Gastrocnemius medialis (tissue), 4 donors: ENCODE results near the gene PI4K2B. TPM values are rescaled to one million over a fixed set of nuclear protein-coding genes. Genes with fewer than 3 reads are reported as not detected.
"Not testable (repeated sequence)": the region's sequence is repeated elsewhere in the genome, so short reads cannot be mapped to it uniquely, and the experiment has no call there.

ENCODE experiments used
- ATAC-seq, 2 donors: fragments of 150-250 bp; one replicate each; pipeline ENCODE4 v1.9.1; 2016
- DNase-seq, 2 donors: peaks; one replicate each; pipeline ENCODE4 v3.0.0-alpha.2; 2019
- H3K27ac ChIP-seq, 4 donors: fragments of 200-600 bp; sonication (generic); 1 replicate in 1 of 4; 2 replicates in 3 of 4; pipeline ENCODE4 v1.5.1; 2016 to 2018; ENCODE audit warnings: mild to moderate bottlenecking in 2 of 4, moderate library complexity in 1 of 4
- H3K27me3 ChIP-seq, 3 donors: fragments of 200-600 bp; sonication (generic) in 2 of 3; 1 replicate in 1 of 3; 2 replicates in 2 of 3; pipeline versions ENCODE4 v1.5.1 to v1.6.0; 2016 to 2019; ENCODE audit warnings: mild to moderate bottlenecking in 1 of 3, moderate library complexity in 1 of 3
- H3K36me3 ChIP-seq, 2 donors: fragments of 200-600 bp; sonication (generic) in 1 of 2; one replicate each; pipeline ENCODE4 v1.5.1; 2017 to 2018
- H3K4me1 ChIP-seq, 2 donors: fragments of 200-600 bp; sonication (generic) in 1 of 2; one replicate each; pipeline ENCODE4 v1.5.1; 2016 to 2017; ENCODE audit warnings: mild to moderate bottlenecking in 2 of 2
- H3K4me3 ChIP-seq, 4 donors: fragments of 200-600 bp; sonication (generic) in 3 of 4; 1 replicate in 1 of 4; 2 replicates in 3 of 4; pipeline ENCODE4 v1.5.1; 2016 to 2019; ENCODE audit warnings: mild to moderate bottlenecking in 2 of 4
- H3K9me3 ChIP-seq, 3 donors: fragments of 200-600 bp; sonication (generic) in 2 of 3; 1 replicate in 1 of 3; 2 replicates in 2 of 3; pipeline ENCODE4 v1.5.1; 2016 to 2019
- POLR2A ChIP-seq, 2 donors: fragments of 450-650 bp; IDR thresholded peaks; one replicate each; pipeline ENCODE4 v1.6.1; 2017; ENCODE audit warnings: antibody characterized with exemption in 2 of 2, mild to moderate bottlenecking in 2 of 2, moderate library complexity in 2 of 2
- in situ Hi-C, 4 donors: fragments of 200-750 bp; cut with MboI; loops; one replicate each; pipeline versions ENCODE4 v1.15.0 to v1.8.0; 2017; ENCODE audit warnings: low sequenced_read_pairs in 4 of 4
- intact Hi-C: fragments of 100-400 bp; cut with DNase I; formaldehyde crosslinking; loops from one replicate; pipeline ENCODE4 v1.15.1; 2023; ENCODE audit warnings: low total_unique reads
- total RNA-seq, 4 donors: library from RNA; depleted of rRNA; stranded (reverse); fragments of >200 nt; gene quantifications; one replicate each; pipeline versions ENCODE4 v1.1.0 to v1.2.3, GENCODE V29; 2016
- TF ChIP-seq, protein P1 (sequence below), 5 experiments: fragments of 450-650 bp in 3 of 5; fragments of 200-600 bp in 2 of 5; sonication (generic) in 2 of 5; IDR thresholded peaks in 4 of 5; conservative IDR thresholded peaks in 1 of 5; 1 replicate in 4 of 5; 2 replicates in 1 of 5; pipeline ENCODE4 v1.5.1; 2016 to 2019; ENCODE audit warnings: antibody characterized with exemption in 5 of 5, mild to moderate bottlenecking in 3 of 5, moderate library complexity in 3 of 5

The PI4K2B gene
- total RNA-seq, 4 donors from 2014 or later: 0.92 to 3.6 (median 3.0) TPM

DNA sequence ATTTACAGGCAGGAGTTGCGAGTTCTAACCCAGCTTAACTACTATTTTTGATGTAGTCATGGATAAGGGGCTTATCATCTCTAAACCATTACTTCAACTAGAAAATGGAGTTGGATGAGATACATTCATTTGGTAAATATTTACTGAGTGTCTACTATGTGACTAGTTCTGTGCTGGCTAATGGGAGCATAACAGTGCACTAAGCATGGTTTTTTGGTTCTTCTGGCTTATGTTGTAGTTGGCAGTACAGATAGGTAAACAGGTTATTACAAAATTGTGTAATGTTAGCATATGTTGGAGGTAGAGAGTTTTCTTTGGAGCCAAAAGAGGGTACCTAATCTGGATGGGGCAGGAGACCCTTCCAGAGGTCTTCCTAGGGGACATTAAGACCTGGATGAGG, 25.8 kb upstream of the PI4K2B start:
- Histone ChIP-seq H3K27ac (no peak overlapping the region), H3K4me1 (no peaks in the 10 kb centered on the region), H3K4me3 (no peak overlapping the region), H3K27me3 (no peaks in the 10 kb centered on the region), H3K36me3 (no peaks in the 10 kb centered on the region), H3K9me3 (no peaks in the 10 kb centered on the region)
- ATAC-seq (no peak), DNase-seq (no peak)
- in situ Hi-C loops: no loop called here
- intact Hi-C loops: no loop called here
- no peak for TF ChIP-seq POLR2A (IDR thresholded peaks at IDR 0.05)
- TF ChIP-seq, protein P1, sequence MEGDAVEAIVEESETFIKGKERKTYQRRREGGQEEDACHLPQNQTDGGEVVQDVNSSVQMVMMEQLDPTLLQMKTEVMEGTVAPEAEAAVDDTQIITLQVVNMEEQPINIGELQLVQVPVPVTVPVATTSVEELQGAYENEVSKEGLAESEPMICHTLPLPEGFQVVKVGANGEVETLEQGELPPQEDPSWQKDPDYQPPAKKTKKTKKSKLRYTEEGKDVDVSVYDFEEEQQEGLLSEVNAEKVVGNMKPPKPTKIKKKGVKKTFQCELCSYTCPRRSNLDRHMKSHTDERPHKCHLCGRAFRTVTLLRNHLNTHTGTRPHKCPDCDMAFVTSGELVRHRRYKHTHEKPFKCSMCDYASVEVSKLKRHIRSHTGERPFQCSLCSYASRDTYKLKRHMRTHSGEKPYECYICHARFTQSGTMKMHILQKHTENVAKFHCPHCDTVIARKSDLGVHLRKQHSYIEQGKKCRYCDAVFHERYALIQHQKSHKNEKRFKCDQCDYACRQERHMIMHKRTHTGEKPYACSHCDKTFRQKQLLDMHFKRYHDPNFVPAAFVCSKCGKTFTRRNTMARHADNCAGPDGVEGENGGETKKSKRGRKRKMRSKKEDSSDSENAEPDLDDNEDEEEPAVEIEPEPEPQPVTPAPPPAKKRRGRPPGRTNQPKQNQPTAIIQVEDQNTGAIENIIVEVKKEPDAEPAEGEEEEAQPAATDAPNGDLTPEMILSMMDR (IDR thresholded peaks at IDR 0.05 in 4 of 5, conservative IDR thresholded peaks at IDR 0.05 in 1 of 5): no peak

DNA sequence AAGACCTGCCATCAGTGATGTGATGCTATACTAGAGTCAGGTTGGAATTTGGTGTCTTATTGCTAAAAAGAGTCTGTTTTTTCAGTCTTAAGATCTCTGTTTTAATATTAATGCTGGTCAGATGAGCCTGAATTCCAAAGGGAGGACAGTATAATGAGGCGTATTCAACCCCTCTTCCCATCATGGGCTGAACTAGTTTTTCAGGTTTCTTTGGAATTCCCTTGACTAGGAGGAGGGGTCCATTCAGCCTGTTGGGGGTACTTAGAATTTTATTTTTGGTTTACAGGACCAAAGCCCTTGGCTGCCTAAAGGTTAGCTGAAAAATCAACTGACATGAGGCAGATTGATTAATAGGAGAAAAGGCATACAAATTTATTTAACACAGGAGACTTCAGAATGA, 24.1 kb upstream of the PI4K2B start:
- no peak for ATAC-seq
- TF ChIP-seq, protein P1 (IDR thresholded peaks at IDR 0.05 in 4 of 5, conservative IDR thresholded peaks at IDR 0.05 in 1 of 5): no peak
- no peak for TF ChIP-seq POLR2A (IDR thresholded peaks at IDR 0.05)
- Histone ChIP-seq H3K4me3 (no peak overlapping the region), H3K4me1 (no peaks in the 10 kb centered on the region), H3K9me3 (no peaks in the 10 kb centered on the region), H3K27me3 (no peaks in the 10 kb centered on the region), H3K27ac (no peak overlapping the region), H3K36me3 (no peaks in the 10 kb centered on the region)
- intact Hi-C loops (no loop called here), in situ Hi-C loops (no loop called here)
- no peak for DNase-seq

DNA sequence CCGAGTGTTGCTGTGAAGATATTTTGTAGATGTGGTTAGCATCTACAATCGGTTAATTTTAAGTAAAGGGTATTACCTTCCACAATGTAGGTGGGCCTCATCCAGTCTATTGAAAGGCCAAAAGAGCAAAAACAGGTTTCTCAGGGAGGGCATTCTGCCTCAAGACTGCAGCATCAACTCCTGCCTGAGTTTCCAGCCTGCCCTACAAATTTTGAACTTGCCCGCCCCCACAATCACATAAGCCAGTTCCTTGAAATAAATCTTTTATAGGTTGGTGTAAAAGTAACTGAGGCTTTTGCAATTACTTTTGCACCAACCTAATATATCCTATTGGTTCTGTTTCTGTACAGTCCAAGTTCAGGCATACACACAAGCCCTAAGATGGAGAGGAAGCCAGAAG, 22.1 kb upstream of the PI4K2B start:
- ATAC-seq (no peak), DNase-seq (no peak)
- Histone ChIP-seq H3K4me3 (no peak overlapping the region), H3K9me3 (no peaks in the 10 kb centered on the region), H3K36me3 (no peaks in the 10 kb centered on the region), H3K27ac (no peak overlapping the region), H3K27me3 (no peaks in the 10 kb centered on the region), H3K4me1 (no peaks in the 10 kb centered on the region)
- in situ Hi-C loops: no loop called here
- TF ChIP-seq, protein P1 (IDR thresholded peaks at IDR 0.05 in 4 of 5, conservative IDR thresholded peaks at IDR 0.05 in 1 of 5): no peak
- no peak for TF ChIP-seq POLR2A (IDR thresholded peaks at IDR 0.05)
- intact Hi-C loops: no loop called here

DNA sequence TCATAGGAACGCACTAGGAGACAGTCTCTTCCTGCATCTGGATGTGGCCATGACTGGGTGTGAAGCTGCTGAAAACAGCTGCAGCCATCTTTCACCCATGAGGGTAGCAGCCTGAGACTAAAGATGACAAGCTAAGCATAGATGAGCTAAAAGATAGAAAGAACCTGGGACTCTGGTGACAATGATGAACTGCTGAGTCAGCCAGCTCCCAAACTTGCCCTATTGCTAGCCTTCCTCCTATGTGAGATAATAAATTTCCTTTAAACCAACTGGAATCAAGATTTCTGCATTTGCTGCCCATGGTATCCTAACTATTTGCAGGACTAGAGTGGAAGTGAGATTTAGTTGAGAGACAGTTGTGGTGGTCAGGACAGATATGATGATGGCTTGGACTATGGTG, 21.0 kb upstream of the PI4K2B start:
- Histone ChIP-seq H3K4me1 (no peaks in the 10 kb centered on the region), H3K4me3 (no peak overlapping the region), H3K9me3 (no peaks in the 10 kb centered on the region), H3K27ac (no peak overlapping the region), H3K36me3 (no peaks in the 10 kb centered on the region), H3K27me3 (no peaks in the 10 kb centered on the region)
- in situ Hi-C loops: no loop called here
- no peak for TF ChIP-seq POLR2A (IDR thresholded peaks at IDR 0.05)
- TF ChIP-seq, protein P1 (IDR thresholded peaks at IDR 0.05 in 4 of 5, conservative IDR thresholded peaks at IDR 0.05 in 1 of 5): no peak
- intact Hi-C loops: no loop called here
- no peak for DNase-seq
- ATAC-seq: no peak

DNA sequence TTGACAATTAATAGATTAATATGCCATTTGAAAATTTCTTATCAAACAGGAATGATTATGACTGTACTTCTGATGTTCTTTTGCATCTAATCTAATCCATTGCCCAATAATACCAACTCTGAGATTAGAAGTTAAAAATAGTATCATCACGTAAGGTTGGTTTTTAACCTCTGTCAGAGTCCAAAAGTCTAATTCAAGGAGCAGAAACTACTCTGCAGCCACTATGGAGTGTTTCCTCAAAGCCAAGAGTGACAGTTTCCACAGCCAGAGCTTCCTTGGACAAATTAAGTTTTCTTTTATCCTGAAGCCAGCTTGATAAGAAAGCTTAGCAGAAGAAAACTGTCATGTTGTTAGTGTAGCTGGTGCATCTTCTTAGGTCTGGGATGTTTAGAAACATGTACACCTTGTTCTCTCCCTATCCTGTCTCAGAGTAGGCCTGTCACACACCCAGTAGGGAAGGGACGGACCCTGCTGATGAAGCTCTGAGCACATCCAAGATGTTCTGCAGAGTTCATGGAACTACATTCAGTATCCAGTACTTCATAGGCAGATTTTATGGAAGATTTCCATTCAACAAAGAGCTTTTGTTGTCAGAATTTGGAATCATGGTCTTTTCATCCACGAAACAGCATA, 20.4 kb upstream of the PI4K2B start:
- intact Hi-C loops: no loop called here
- no peak for DNase-seq
- ATAC-seq: no peak
- Histone ChIP-seq H3K4me3 (no peak overlapping the region), H3K27ac (no peak overlapping the region), H3K27me3 (no peaks in the 10 kb centered on the region), H3K4me1 (no peaks in the 10 kb centered on the region), H3K9me3 (no peaks in the 10 kb centered on the region), H3K36me3 (no peaks in the 10 kb centered on the region)
- in situ Hi-C loops: no loop called here
- no peak for TF ChIP-seq POLR2A (IDR thresholded peaks at IDR 0.05)
- TF ChIP-seq, protein P1 (IDR thresholded peaks at IDR 0.05 in 4 of 5, conservative IDR thresholded peaks at IDR 0.05 in 1 of 5): no peak

DNA sequence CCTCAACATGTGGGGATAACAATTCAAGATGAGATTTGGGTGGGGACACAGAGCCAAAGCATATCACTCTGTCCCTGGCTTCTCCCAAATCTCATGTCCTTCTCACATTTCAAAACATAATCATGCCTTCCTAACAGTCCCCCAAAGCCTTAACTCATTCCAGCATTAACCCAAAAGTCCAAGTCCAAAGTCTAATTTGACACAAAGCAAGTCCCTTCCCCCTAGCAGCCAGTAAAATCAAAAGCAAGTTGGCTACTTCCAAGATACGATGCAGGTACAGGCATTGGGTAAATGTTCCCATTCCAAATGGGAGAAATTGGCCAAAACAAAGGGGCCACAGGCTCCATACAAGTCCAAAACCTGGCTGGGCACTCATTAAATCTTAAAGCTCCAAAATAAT, 19.1 kb upstream of the PI4K2B start:
- DNase-seq, H3K36me3 ChIP-seq, ATAC-seq, H3K27ac ChIP-seq, H3K4me3 ChIP-seq, in situ Hi-C loops, H3K9me3 ChIP-seq, H3K4me1 ChIP-seq, intact Hi-C loops, H3K27me3 ChIP-seq: not testable (repeated sequence)
